RWPE2 (cell line): Measurements from ENCODE around the gene ZNF333.

ENCODE experiments used
- ATAC-seq: fragments of 200-7000 bp; cut with Tn5 transposase; 3 replicates; pipeline ENCODE4 v1.9.1; 2021; ENCODE audit warnings: low read depth
- DNase-seq: peaks from one replicate; pipeline ENCODE4 v3.0.0-alpha.2; 2020; ENCODE audit warnings: low spot score
- H3K27ac ChIP-seq: fragments of 450-650 bp; 2 replicates; pipeline ENCODE4 v1.5.1; 2017; ENCODE audit warnings: mild to moderate bottlenecking; ENCODE audit not compliant: poor library complexity, severe bottlenecking
- H3K27me3 ChIP-seq: fragments of 250-450 bp; sonication (Bioruptor Pico); 2 replicates; pipeline ENCODE4 v1.5.1; 2021; ENCODE audit warnings: mild to moderate bottlenecking, moderate library complexity; ENCODE audit not compliant: insufficient read depth, poor library complexity, severe bottlenecking
- H3K36me3 ChIP-seq: fragments of 250-450 bp; sonication (Bioruptor Pico); 2 replicates; pipeline ENCODE4 v1.5.1; 2020; ENCODE audit warnings: low read depth, mild to moderate bottlenecking, moderate library complexity
- H3K4me1 ChIP-seq: fragments of 250-450 bp; sonication (Bioruptor Pico); 2 replicates; pipeline ENCODE4 v1.5.1; 2021; ENCODE audit warnings: mild to moderate bottlenecking, moderate library complexity; ENCODE audit not compliant: insufficient read depth, poor library complexity, severe bottlenecking
- H3K4me3 ChIP-seq: fragments of 250-450 bp; sonication (Bioruptor Pico); 2 replicates; pipeline ENCODE4 v1.5.1; 2021; ENCODE audit warnings: mild to moderate bottlenecking, moderate library complexity; ENCODE audit not compliant: severe bottlenecking
- H3K9me3 ChIP-seq: fragments of 250-450 bp; sonication (Bioruptor Pico); 2 replicates; pipeline ENCODE4 v1.5.1; 2021; ENCODE audit warnings: mild to moderate bottlenecking, moderate library complexity; ENCODE audit not compliant: severe bottlenecking
- TF ChIP-seq, protein P1 (sequence below): fragments of 450-650 bp; IDR thresholded peaks from one replicate; pipeline ENCODE4 v1.5.1; 2017; ENCODE audit warnings: mild to moderate bottlenecking, moderate library complexity; ENCODE audit not compliant: poor library complexity, severe bottlenecking

ZNF333 gene

DNA sequence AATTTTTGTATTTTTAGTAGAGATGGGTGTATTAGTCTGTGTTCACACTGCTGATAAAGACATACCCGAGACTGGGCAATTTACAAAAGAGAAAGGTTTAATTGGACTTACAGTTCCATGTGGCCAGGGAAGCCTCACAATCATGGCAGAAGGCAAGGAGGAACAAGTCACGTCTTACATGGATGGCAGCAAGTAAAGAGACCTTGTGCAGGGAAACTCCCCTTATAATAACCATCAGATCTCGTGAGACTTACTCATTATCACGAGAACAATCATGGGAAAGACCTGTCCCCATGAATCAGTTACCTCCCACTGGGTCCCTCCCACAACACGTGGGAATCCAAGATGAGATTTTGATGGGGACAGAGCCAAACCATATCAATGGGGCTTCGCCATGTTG is 14.6 kb downstream of the ZNF333 start:
- H3K27ac ChIP-seq: no peak overlapping the region
- ATAC-seq: no peak
- no peak overlapping the region for H3K4me3 ChIP-seq
- H3K9me3 ChIP-seq: no peaks in the 10 kb centered on the region
- H3K36me3 ChIP-seq: peaks cover 16% of the 10 kb centered on the region
- no peaks in the 10 kb centered on the region for H3K27me3 ChIP-seq
- no peak for DNase-seq
- H3K4me1 ChIP-seq: no peaks in the 10 kb centered on the region
- TF ChIP-seq, protein P1, sequence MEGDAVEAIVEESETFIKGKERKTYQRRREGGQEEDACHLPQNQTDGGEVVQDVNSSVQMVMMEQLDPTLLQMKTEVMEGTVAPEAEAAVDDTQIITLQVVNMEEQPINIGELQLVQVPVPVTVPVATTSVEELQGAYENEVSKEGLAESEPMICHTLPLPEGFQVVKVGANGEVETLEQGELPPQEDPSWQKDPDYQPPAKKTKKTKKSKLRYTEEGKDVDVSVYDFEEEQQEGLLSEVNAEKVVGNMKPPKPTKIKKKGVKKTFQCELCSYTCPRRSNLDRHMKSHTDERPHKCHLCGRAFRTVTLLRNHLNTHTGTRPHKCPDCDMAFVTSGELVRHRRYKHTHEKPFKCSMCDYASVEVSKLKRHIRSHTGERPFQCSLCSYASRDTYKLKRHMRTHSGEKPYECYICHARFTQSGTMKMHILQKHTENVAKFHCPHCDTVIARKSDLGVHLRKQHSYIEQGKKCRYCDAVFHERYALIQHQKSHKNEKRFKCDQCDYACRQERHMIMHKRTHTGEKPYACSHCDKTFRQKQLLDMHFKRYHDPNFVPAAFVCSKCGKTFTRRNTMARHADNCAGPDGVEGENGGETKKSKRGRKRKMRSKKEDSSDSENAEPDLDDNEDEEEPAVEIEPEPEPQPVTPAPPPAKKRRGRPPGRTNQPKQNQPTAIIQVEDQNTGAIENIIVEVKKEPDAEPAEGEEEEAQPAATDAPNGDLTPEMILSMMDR: no peak

DNA sequence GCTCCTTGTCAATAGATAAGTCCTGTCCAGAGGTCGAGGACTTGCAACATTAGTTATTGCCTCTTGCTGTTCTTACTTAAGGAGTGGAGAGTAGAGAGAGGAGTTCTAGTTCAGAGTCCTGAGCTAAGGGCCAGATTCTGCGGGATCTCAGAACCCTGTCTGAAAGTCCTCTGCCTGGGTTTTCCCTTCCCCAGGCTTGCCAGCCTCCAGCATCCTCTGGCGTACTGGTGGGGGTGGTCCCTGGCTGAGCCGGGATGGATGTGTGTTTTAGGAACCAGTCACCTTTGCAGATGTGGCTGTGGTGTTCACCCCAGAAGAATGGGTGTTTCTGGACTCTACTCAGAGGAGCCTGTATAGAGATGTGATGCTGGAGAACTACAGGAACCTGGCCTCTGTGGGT is 26.0 kb downstream of the ZNF333 start:
- Histone ChIP-seq H3K27ac (no peak overlapping the region), H3K27me3 (no peaks in the 10 kb centered on the region), H3K9me3 (peaks cover 33% of the 10 kb centered on the region), H3K4me3 (no peak overlapping the region), H3K4me1 (no peaks in the 10 kb centered on the region), H3K36me3 (peaks cover 18% of the 10 kb centered on the region)
- no peak for DNase-seq
- TF ChIP-seq, protein P1: no peak
- ATAC-seq: no peak

DNA sequence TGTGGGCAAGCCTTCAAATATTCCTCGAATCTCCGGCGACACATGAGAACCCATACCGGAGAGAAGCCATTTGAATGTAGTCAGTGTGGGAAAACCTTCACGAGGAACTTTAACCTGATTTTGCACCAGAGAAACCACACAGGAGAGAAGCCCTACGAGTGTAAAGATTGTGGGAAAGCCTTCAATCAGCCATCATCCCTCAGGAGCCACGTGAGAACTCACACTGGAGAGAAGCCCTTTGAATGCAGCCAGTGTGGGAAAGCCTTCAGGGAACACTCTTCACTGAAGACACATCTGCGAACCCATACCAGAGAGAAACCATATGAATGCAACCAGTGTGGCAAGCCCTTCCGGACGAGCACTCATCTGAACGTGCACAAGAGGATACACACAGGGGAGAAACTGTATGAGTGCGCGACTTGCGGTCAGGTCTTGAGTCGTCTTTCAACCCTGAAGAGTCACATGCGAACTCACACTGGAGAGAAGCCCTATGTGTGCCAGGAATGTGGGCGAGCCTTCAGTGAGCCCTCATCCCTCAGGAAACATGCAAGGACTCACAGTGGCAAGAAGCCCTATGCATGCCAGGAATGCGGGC is 28.8 kb downstream of the ZNF333 start:
- no peak overlapping the region for H3K27ac ChIP-seq
- no peak overlapping the region for H3K4me3 ChIP-seq
- no peaks in the 10 kb centered on the region for H3K4me1 ChIP-seq
- no peaks in the 10 kb centered on the region for H3K27me3 ChIP-seq
- peaks cover 37% of the 10 kb centered on the region for H3K9me3 ChIP-seq
- TF ChIP-seq, protein P1: no peak
- H3K36me3 ChIP-seq: peaks cover 18% of the 10 kb centered on the region
- no peak for DNase-seq
- ATAC-seq: no peak

DNA sequence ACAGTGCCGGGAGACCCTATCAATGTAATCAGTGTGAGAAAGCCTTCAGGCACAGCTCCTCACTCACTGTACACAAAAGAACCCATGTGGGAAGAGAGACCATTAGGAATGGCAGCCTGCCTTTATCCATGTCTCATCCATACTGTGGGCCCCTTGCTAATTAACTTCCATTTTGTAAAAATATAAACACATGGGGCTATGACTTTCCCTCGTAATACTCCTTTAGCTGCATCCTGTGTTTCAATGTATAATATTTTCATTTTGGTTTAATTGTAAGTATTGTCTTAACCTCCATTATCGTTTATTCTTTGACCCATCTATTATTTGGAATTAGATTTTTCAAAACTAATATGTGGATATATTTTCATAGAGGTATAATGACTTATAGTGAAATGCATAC is 29.3 kb downstream of the ZNF333 start:
- Histone ChIP-seq H3K4me3 (no peak overlapping the region), H3K36me3 (peaks cover 18% of the 10 kb centered on the region), H3K27ac (no peak overlapping the region), H3K4me1 (no peaks in the 10 kb centered on the region), H3K27me3 (no peaks in the 10 kb centered on the region), H3K9me3 (peaks cover 37% of the 10 kb centered on the region)
- TF ChIP-seq, protein P1: no peak
- DNase-seq: no peak
- ATAC-seq: no peak

DNA sequence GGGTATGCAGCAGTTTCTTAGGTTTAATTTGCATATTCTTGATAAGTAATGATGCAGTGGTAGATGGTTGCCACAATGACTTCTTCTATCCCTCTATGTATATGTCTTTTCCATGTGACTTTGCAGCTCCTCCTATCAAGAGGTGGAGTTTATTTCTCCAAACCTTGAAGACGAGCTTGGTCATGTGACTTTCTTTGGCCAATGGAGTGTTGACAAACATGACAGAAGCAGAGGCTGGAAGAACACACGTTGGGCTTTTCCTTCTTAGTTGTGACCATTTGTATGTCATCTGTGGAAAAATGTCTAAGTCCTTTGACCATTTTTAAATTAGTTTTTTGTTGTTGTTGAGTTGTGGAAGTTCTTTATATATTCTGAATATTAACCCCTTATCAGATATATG is 32.3 kb downstream of the ZNF333 start:
- peaks cover 15% of the 10 kb centered on the region for H3K36me3 ChIP-seq
- peaks cover 35% of the 10 kb centered on the region for H3K9me3 ChIP-seq
- ATAC-seq: no peak
- no peaks in the 10 kb centered on the region for H3K4me1 ChIP-seq
- no peak overlapping the region for H3K27ac ChIP-seq
- TF ChIP-seq, protein P1: no peak
- no peaks in the 10 kb centered on the region for H3K27me3 ChIP-seq
- DNase-seq: no peak
- H3K4me3 ChIP-seq: no peak overlapping the region
